ENCODE data around the gene NKG7. TPM values are rescaled to one million over a fixed set of nuclear protein-coding genes. Genes with fewer than 3 reads are reported as not detected.
A peak's percentile ranks its signal among the peaks of the same experiment; 100 is the strongest.

NKG7 gene
- total and polyA plus RNA-seq, 2 of the 13 experiments (the other 11 are each of a cell fraction or from before 2014, with no cell fraction given), result 0.40 TPM; not detected in 1

- TF ChIP-seq TCF7L2 (IDR thresholded peaks at IDR 0.05; ENCODE audit: low read depth, low read length) (no peak), ELF3 (CRISPR knock-in tag; IDR thresholded peaks at IDR 0.05) (no peak), JUN (CRISPR knock-in tag; IDR thresholded peaks at IDR 0.05) (no peak), ZNF850 (CRISPR knock-in tag; conservative IDR thresholded peaks at IDR 0.05) (no peak), ZNF883 (CRISPR knock-in tag; IDR thresholded peaks at IDR 0.05; ENCODE audit: not compliant biosample characterization) (peak; percentile 23), ZNF577 (CRISPR knock-in tag; IDR thresholded peaks at IDR 0.05; ENCODE audit: borderline replicate concordance, low read depth) (no peak), ZNF430 (CRISPR knock-in tag; IDR thresholded peaks at IDR 0.05) (no peak), ARID2 (CRISPR knock-in tag; IDR thresholded peaks at IDR 0.05; ENCODE audit: borderline replicate concordance) (no peak), MYC (CRISPR knock-in tag; IDR thresholded peaks at IDR 0.05; ENCODE audit: borderline replicate concordance) (peak; percentile 60; the same call in 1 of the 2 replicates), HBP1 (CRISPR knock-in tag; IDR thresholded peaks at IDR 0.05; ENCODE audit: low read depth) (no peak), GZF1 (CRISPR knock-in tag; IDR thresholded peaks at IDR 0.05) (no peak), ZNF180 (CRISPR knock-in tag; IDR thresholded peaks at IDR 0.05; ENCODE audit: borderline replicate concordance, low read depth) (no peak), CBX5 (CRISPR knock-in tag; IDR thresholded peaks at IDR 0.05; ENCODE audit: borderline replicate concordance) (peak; percentile 24; the same call in 1 of the 2 replicates), SALL1 (CRISPR knock-in tag; IDR thresholded peaks at IDR 0.05) (peak; percentile 29; the same call in 1 of the 2 replicates), DNMT1 (CRISPR knock-in tag; IDR thresholded peaks at IDR 0.05) (no peak), HOXA9 (CRISPR knock-in tag; IDR thresholded peaks at IDR 0.05; ENCODE audit: borderline replicate concordance) (no peak), ZKSCAN1 (IDR thresholded peaks at IDR 0.05; ENCODE audit: low read length) (no peak), ZNF260 (CRISPR knock-in tag; IDR thresholded peaks at IDR 0.05; ENCODE audit: borderline replicate concordance, low read depth) (no peak), REXO4 (CRISPR knock-in tag; IDR thresholded peaks at IDR 0.05; ENCODE audit: borderline replicate concordance) (no peak), ZNF678 (CRISPR knock-in tag; IDR thresholded peaks at IDR 0.05) (no peak), ZFYVE20 (CRISPR knock-in tag; IDR thresholded peaks at IDR 0.05; ENCODE audit: borderline replicate concordance, low read depth) (no peak), ZNF605 (CRISPR knock-in tag; IDR thresholded peaks at IDR 0.05) (no peak), THAP11 (CRISPR knock-in tag; IDR thresholded peaks at IDR 0.05) (peak; percentile 34; the same call in 1 of the 2 replicates), SMC3 (IDR thresholded peaks at IDR 0.05; ENCODE audit: low read length) (peak; percentile 49; the same call in 1 of the 2 replicates), SNAPC2 (CRISPR knock-in tag; IDR thresholded peaks at IDR 0.05) (no peak), ZNF501 (CRISPR knock-in tag; IDR thresholded peaks at IDR 0.05) (peak; percentile 79), PHF8 (CRISPR knock-in tag; IDR thresholded peaks at IDR 0.05) (peak; percentile 30; the same call in 1 of the 2 replicates), SAP130 (CRISPR knock-in tag; IDR thresholded peaks at IDR 0.05; ENCODE audit: low read depth) (peak; percentile 69), PLRG1 (conservative IDR thresholded peaks at IDR 0.05) (no peak), CTCF (CRISPR knock-in tag; IDR thresholded peaks at IDR 0.05) (peak; percentile 96), ZNF724P (CRISPR knock-in tag; IDR thresholded peaks at IDR 0.05; ENCODE audit: borderline replicate concordance) (0 out of 2 replicates have a peak, but pooled peaks have one; percentile 13)
These were observed 33.7 kb downstream of the NKG7 start (continued) for GRCh38 chr19:51338563-51339312.

All from HepG2 (cell line).